ENCODE measurements around the gene HOXB7.

HOXB7 gene

GRCh38 chr17:48609033-48609432 lies 1.8 kb downstream of the HOXB7 start:
- DNase-seq (ENCODE audit: low spot score) = no peak

GRCh38 chr17:48608494-48608834 lies 2.4 kb downstream of the HOXB7 start:
- no peak for DNase-seq (ENCODE audit: low spot score)

- no peak for DNase-seq (ENCODE audit: low spot score)
Measured at GRCh38 chr17:48606892-48607614, 3.8 kb downstream of the HOXB7 start.

GRCh38 chr17:48605991-48606891 lies 4.6 kb downstream of the HOXB7 start:
- DNase-seq (ENCODE audit: low spot score) = no peak

- no peak for DNase-seq (ENCODE audit: low spot score)
Measured at GRCh38 chr17:48605409-48605919, 5.4 kb downstream of the HOXB7 start.

- DNase-seq (ENCODE audit: low spot score) = no peak
Measured at GRCh38 chr17:48604770-48605329, 6.0 kb downstream of the HOXB7 start, which contains the start of gene HOXB6. Gene HOXB6 (minus strand): TSS chr17:48604986. CDS start chr17:48598150, 6,836 bp downstream.

- no peak for DNase-seq (ENCODE audit: low spot score)
Measured at GRCh38 chr17:48603959-48604769, 6.7 kb downstream of the HOXB7 start.

GRCh38 chr17:48601539-48602425 lies 9.0 kb downstream of the HOXB7 start:
- no peak for DNase-seq (ENCODE audit: low spot score)

- no peak for DNase-seq (ENCODE audit: low spot score)
Measured at GRCh38 chr17:48601207-48601538, 9.6 kb downstream of the HOXB7 start.

- no peak for DNase-seq (ENCODE audit: low spot score)
Measured at GRCh38 chr17:48600244-48601098, 10.3 kb downstream of the HOXB7 start.

GRCh38 chr17:48599354-48599753 lies 11.5 kb downstream of the HOXB7 start:
- no peak for DNase-seq (ENCODE audit: low spot score)

- DNase-seq (ENCODE audit: low spot score) = no peak
Measured at GRCh38 chr17:48598736-48599135, 12.1 kb downstream of the HOXB7 start.

- DNase-seq (ENCODE audit: low spot score) = peak; percentile 45
Measured at GRCh38 chr17:48597778-48598631, 12.8 kb downstream of the HOXB7 start.

GRCh38 chr17:48597528-48597777 lies 13.4 kb downstream of the HOXB7 start:
- DNase-seq (ENCODE audit: low spot score) = no peak

GRCh38 chr17:48596735-48597527 lies 13.9 kb downstream of the HOXB7 start:
- DNase-seq (ENCODE audit: low spot score) = no peak

- DNase-seq (ENCODE audit: low spot score) = peak; percentile 31
Measured at GRCh38 chr17:48596000-48596734, 14.7 kb downstream of the HOXB7 start.

- no peak for DNase-seq (ENCODE audit: low spot score)
Measured at GRCh38 chr17:48595278-48595999, 15.4 kb downstream of the HOXB7 start.
